ENCODE measurements around the gene SLC51B. TPM values are rescaled to one million over a fixed set of nuclear protein-coding genes. Genes with fewer than 3 reads are reported as not detected.

Gene SLC51B
- total and polyA plus RNA-seq, 2 of the 4 experiments (the other 2 are of a cell fraction), result not detected

DNA sequence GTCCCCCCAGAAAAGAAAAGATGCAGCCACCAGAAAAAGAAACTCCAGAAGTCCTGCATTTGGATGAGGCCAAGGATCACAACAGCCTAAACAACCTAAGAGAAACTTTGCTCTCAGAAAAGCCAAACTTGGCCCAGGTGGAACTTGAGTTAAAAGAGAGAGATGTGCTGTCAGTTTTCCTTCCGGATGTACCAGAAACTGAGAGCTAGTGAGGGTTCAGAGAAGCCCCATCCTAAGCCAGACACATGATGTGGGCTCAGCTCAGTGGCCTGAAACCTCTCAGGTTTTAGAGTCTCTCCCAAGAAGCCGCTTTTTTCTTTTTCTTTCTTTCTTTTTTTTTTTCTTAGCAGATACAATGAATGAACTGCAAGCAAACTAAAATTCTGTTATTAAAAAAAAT is 7.8 kb downstream of the SLC51B start:
- Histone ChIP-seq H2AFZ (replicated peaks; ENCODE audit: low read length, poor library complexity) (no peak overlapping the region), H3K79me1 (ENCODE audit: low read depth in 1 of 2, low read length in 2 of 2) (no peaks in the 10 kb centered on the region; a peak in 1 of 4 replicates), H4K91ac (ENCODE audit: insufficient read depth, low read depth, low read length) (no peak overlapping the region), H3K4ac (ENCODE audit: low read depth, low read length) (no peak overlapping the region), H3K4me2 (ENCODE audit: low read depth, low read length) (no peak overlapping the region), H3K18ac (ENCODE audit: low read depth, low read length) (no peak overlapping the region), H3K27me3 (ENCODE audit: control insufficient read depth, insufficient read depth, low read length) (no peaks in the 10 kb centered on the region), H2BK120ac (ENCODE audit: low read depth, low read length) (no peak overlapping the region), H4K5ac (ENCODE audit: low read depth, low read length) (no peak overlapping the region), H3K56ac (ENCODE audit: extremely low read depth, insufficient read depth, low read length) (no peak overlapping the region), H4K20me1 (ENCODE audit: insufficient read depth, low read length) (no peaks in the 10 kb centered on the region), H3K14ac (replicated peaks; ENCODE audit: low read depth, low read length) (no peak overlapping the region), H3K23ac (ENCODE audit: low read depth, low read length) (no peak overlapping the region), H3K27ac (ENCODE audit: insufficient read depth, low read length) (no peak overlapping the region), H3K4me3 (ENCODE audit: insufficient read depth, low read depth, low read length) (no peak overlapping the region), H2BK20ac (ENCODE audit: low read depth, low read length) (no peak overlapping the region), H2BK5ac (ENCODE audit: low read depth, low read length, poor library complexity, severe bottlenecking) (no peak overlapping the region), H3K9me1 (ENCODE audit: insufficient read depth, low read length) (peaks cover 26% of the 10 kb centered on the region), H4K8ac (ENCODE audit: low read depth in 2 of 2, low read length in 2 of 2) (no peak overlapping the region), H3K36me3 (ENCODE audit: control insufficient read depth, insufficient read depth, low read length) (no peaks in the 10 kb centered on the region), H2AK5ac (ENCODE audit: low read depth, low read length) (no peak overlapping the region), H3K4me1 (ENCODE audit: control insufficient read depth, insufficient read depth, low read length) (peaks cover 26% of the 10 kb centered on the region), H3K9ac (ENCODE audit: low read depth, low read length) (no peak overlapping the region), H3K9me3 (ENCODE audit: control insufficient read depth, insufficient read depth, low read length) (no peaks in the 10 kb centered on the region), H2BK15ac (ENCODE audit: low read depth, low read length) (no peak overlapping the region), H2AK9ac (replicated peaks; ENCODE audit: low read depth, low read length, poor library complexity) (no peak overlapping the region)
- dilution Hi-C loops (cut with HindIII; ENCODE audit: low sequenced_read_pairs, unreplicated experiment) (no loop called here), in situ Hi-C loops (cut with MboI; ENCODE audit: low sequenced_read_pairs) (loop anchor here (5.0 kb wide), 1 partner anchor 34 kb away; no protein-coding TSS in a partner anchor), intact Hi-C loops (cut with micrococcal nuclease) (no loop called here)
- no peak for TF ChIP-seq BHLHE40 (IDR thresholded peaks at IDR 0.05; ENCODE audit: low read depth, low read length)
- no peak for TF ChIP-seq CEBPB (IDR thresholded peaks at IDR 0.05; ENCODE audit: low read depth, low read length)
- no peak for TF ChIP-seq RFX5 (IDR thresholded peaks at IDR 0.05; ENCODE audit: low read depth, low read length)
- TF ChIP-seq MAZ (IDR thresholded peaks at IDR 0.05; ENCODE audit: borderline replicate concordance, low read depth, low read length), result no peak
- TF ChIP-seq RAD21 (IDR thresholded peaks at IDR 0.05; ENCODE audit: low read length), result no peak
- TF ChIP-seq MAFK (IDR thresholded peaks at IDR 0.05; ENCODE audit: low read depth, low read length), result no peak
- WGBS, 2 experiments (ENCODE audit: extremely low coverage in 2 of 2, insufficient read length in 1 of 2), result 80% methylated on average over 1 of the region's 2 CpGs; no CpG with 5 or more reads in 1 of the 2 experiments
- no peak for ATAC-seq (ENCODE audit: low read depth)
- no peak for DNase-seq
- ChIA-PET CTCF (interaction anchor here (0.7 to 4.9 kb wide), 5 partner anchors 14 to 96 kb away, joined by 3 to 74 read pairs (median 6); no protein-coding TSS in a partner anchor), POLR2A (ENCODE audit: unreplicated experiment) (interaction anchor here (0.7 kb wide), 1 partner anchor 33 kb away, joined by 6 read pairs; no protein-coding TSS in a partner anchor)
- no TSS peak for BruUV-seq (replicated peaks)

Measured in IMR-90 (cell line).